ENCODE measurements around the gene TMEM11.
"Not testable (repeated sequence)": the region's sequence is repeated elsewhere in the genome, so short reads cannot be mapped to it uniquely, and the experiment has no call there.

Gene TMEM11

DNA sequence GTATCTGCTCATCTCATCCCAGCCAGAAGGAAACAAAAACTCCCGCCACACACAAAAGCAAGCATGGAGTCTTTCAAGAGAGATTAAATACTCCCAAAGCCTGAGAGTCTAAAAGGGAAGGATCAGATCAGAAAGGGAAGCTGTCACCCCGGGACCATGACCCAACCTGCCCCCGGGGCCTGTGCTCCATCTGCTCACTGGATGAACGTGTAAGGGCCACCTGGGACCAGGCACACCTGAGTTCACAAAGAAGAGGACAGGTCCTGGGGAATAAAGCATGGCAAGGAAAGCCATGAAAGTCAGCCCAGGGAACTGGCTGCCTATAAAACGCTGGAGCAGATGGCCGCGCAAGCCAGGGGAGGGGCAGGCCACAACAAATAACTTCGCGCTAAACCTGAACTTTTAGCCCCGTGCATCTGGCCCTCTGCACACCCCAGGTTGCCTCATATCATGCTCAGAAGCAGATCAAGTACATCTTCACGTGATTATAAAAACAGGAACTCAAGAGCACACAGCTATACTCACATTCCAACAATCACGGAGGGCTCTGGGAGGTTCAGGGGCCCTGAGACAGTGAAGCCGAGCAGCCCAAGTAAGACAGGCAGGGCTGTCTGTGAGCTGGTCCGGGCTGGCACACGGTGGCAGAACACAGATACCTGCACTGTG is 3.4 kb downstream of the TMEM11 start:
- DNase-seq: no peak

DNA sequence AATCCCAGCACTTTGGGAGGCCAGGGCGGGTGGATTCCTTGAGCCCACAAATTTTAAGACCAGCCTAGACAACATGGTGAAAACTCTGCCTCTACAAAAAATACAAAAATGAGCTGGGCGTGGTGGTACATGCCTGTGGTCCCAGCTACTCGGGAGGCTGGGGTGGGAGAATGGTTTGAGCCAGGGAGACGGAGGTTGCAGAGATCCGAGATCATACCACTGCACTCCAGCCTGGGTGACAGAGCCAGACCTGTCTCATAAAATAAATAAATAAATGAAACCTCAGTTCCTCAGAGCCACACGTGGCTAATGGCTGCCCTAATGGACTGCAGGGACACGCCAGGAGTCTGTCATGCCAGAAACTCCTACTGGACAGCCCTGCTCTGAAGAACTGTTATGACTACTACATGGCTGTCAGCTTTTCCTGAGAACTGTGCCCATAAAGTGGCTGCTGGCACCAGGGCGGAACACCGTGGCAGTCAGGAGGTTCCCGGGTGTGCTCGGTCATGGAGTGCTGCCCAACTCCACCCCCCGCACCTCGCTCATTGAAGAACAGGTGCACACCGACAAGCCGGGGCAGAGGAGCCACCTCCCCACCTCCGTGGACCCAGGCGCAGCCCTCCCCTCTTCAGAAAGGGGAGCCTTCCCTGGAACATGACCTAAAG is 4.3 kb downstream of the TMEM11 start:
- DNase-seq: no peak

GRCh38 chr17:21208352-21208751 is 5.6 kb downstream of the TMEM11 start:
- no peak for DNase-seq

GRCh38 chr17:21204935-21205334 is 9.0 kb downstream of the TMEM11 start:
- DNase-seq: no peak

- DNase-seq: no peak
Measured at GRCh38 chr17:21202512-21202911, 11.4 kb downstream of the TMEM11 start.

DNA sequence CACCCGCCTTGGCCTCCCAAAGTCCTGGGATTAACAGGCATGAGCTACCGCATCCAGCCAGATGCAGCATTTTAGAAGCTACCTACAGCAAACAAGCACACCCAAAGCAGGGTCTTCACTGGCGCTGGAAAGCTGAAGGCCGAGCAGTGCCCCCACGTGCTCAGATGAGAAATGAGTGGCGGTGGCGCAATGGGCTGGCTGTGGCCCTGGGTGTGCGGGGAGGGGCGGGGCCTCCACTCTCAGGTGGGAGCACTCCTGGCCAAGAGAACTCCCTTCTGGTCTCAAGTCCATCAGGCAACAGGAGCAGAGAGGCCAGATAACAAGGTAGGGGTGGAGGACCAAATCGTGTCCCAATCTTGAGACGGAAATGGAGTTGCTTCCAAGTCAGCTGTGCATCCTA is 12.1 kb downstream of the TMEM11 start:
- no peak for DNase-seq

GRCh38 chr17:21201298-21201595 is 12.7 kb downstream of the TMEM11 start:
- DNase-seq: no peak

GRCh38 chr17:21200590-21201297 is 13.2 kb downstream of the TMEM11 start:
- DNase-seq: no peak

GRCh38 chr17:21199856-21200255 is 14.1 kb downstream of the TMEM11 start:
- no peak for DNase-seq

- no peak for DNase-seq
Measured at GRCh38 chr17:21199311-21199710, 14.7 kb downstream of the TMEM11 start.

DNA sequence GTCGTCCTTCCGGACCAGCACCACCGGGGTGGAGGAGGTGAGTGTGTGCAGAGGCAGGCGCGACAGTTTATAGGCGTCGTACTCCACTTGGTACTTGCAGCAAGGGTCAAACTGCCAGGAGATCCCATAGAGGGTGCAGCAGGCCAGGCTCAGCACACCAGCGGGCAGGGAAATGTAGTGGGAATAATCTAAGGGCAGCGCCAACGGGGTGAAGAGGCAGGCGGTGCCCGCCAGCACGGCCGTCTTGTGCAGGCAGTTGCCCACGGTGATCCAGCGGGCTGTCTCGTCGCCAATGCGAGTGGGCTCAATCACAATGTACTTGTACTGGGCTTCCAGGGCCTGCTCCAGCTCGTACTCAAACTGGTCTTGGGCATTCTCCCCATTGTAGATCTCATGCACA is 15.6 kb downstream of the TMEM11 start:
- DNase-seq: no peak

- DNase-seq: no peak
Measured at GRCh38 chr17:21196126-21196525, 17.8 kb downstream of the TMEM11 start.

- no peak for DNase-seq
Measured at GRCh38 chr17:21194703-21195102, 19.3 kb downstream of the TMEM11 start.

DNA sequence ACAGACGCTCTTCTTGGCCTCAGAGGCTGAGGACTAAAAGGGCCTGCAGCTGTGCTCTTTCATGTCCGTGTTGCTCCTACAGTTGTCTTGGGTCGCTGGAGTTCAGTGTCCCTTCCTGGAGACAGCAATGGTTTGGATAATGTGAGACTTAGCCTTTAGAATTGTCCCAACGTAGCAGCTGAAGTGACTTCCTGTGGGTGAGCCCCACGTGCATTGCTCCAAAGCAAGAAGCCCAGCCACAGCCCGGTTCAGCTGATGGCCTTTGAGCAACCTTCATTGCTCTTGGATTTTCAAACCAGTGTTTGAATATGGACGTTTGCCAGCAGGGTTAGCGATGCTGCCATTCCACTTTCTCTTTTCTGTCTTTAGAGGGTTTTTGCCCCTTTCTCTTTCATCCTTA is 19.7 kb downstream of the TMEM11 start:
- no peak for DNase-seq

DNA sequence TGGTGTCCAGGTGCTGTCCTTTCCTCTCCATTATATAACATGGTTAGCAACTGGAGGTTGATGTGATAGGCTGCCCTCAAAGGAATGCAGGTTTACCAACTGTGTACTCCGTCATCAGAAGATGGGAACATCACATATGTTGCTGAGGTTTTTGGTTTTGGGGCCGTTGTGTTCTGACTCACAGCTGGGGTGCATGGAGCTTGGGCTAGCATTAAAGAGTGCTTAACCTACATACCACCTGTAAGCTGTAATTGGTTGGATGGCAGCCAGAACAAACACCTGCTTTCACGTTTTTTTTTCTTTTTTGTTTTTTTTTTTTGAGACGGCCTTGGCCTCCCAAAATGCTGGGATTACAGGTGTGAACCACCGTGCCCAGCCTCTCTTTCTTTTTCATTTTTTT is 20.9 kb downstream of the TMEM11 start:
- no peak for DNase-seq

GRCh38 chr17:21192414-21192813 is 21.5 kb downstream of the TMEM11 start:
- not testable (repeated sequence) for DNase-seq

DNA sequence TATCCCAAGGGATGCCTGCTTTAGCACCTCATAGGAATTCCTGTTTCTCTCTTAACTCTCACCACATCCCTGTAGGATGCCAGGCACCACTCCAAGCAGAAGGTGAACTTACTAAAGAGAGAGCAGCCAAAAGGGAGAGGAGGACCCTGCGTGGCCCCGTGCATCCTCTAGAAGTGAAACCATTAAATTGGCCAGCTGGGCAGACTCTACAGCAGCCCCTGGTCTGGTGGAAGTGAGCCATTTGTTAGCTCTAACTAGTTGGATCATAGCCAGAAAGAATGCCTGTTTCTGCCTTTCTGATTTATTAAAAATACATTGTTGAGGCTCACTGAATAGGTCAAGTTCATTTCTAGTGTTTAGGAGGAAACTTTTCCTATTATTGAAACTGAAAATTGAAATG is 22.3 kb downstream of the TMEM11 start:
- DNase-seq: no peak

- no peak for DNase-seq
Measured at GRCh38 chr17:21190078-21190477, 23.9 kb downstream of the TMEM11 start.

GRCh38 chr17:21189361-21189760 is 24.6 kb downstream of the TMEM11 start:
- DNase-seq: no peak

DNA sequence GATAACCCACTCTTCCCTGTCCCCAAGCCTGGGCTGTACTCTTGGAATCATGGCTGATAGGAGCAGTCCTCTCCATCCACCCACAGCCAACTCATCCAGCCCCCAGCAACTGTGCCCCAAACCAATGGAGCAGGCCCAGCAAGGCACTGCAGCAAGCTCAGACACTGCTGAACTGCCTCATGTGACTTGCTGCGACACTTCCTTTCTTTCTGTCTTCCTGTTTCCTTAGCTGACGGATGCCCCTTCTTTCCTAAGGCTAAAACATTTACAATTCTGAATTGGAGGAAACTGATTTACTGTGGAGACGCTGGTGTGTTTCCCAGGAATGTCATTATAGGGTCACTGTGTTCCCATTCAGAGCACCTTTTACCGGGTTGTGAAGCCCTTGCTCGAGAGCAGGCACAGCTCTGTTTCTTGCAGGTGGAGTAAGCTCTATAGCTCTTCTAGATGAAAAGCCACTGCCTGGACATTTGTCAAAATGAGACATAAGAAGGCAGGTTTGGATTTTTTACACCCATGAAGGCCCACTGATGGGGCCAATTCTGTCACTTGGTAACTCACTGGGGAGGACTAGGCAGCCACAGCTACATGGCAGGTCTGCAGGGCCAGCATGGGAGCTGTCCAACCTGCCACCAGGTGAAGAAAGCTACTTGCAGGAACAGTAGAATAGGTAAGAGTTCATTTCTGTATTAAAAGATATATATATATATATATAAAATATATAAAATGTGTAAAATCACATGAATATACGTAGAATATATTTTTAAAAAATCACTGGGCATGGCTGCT is 27.4 kb downstream of the TMEM11 start:
- DNase-seq: no peak

GRCh38 chr17:21185061-21185460 is 28.9 kb downstream of the TMEM11 start:
- DNase-seq: no peak

DNA sequence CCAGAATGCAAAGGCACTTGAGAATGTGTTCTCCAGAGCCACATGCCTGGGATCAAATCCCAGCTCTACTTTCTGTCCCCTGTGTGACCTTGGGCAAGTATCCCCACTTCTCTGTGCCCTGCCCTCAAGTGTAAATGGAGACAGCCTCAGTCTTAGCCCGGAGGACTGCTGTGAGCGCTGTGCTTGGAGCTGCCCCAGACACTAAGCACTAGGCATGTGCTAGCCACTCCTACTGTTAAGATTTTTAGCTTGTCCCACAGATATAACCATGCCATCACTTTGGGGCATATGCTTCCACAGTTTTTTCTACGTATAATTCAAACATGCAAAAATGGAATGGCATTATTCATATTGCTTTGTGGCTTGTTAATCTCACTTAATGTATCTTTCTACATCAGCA is 29.4 kb downstream of the TMEM11 start:
- DNase-seq: no peak

GRCh38 chr17:21183468-21183867 is 30.5 kb downstream of the TMEM11 start:
- no peak for DNase-seq

Measured in activated gamma-delta T cell treated with Interleukin-2 at 50 U/mL for 16 hours (primary cell).